Mucosa of gallbladder (tissue), 1 donor: ENCODE results near the gene LRRC56. TPM values are rescaled to one million over a fixed set of nuclear protein-coding genes. Genes with fewer than 3 reads are reported as not detected.
"Not testable (repeated sequence)": the region's sequence is repeated elsewhere in the genome, so short reads cannot be mapped to it uniquely, and the experiment has no call there.

Source experiments
- DNase-seq: peaks from one replicate; pipeline ENCODE4 v3.0.0-alpha.2; 2020; ENCODE audit warnings: low spot score
- total RNA-seq: library from RNA; stranded (reverse); gene quantifications from one replicate; pipeline ENCODE4 v1.2.1, GENCODE V29; 2021
- donor health status: DM: no; HTN: no; CAD: no.

The LRRC56 gene
- total RNA-seq, 1 donor from 2014 or later, result 9.4 TPM

- DNase-seq, result no peak
Measured at GRCh38 chr11:501683-502287, 35.5 kb upstream of the LRRC56 start.

GRCh38 chr11:502288-503178 is 34.8 kb upstream of the LRRC56 start:
- DNase-seq, result no peak

- no peak for DNase-seq
Measured at GRCh38 chr11:503179-503981, 33.9 kb upstream of the LRRC56 start.

DNA sequence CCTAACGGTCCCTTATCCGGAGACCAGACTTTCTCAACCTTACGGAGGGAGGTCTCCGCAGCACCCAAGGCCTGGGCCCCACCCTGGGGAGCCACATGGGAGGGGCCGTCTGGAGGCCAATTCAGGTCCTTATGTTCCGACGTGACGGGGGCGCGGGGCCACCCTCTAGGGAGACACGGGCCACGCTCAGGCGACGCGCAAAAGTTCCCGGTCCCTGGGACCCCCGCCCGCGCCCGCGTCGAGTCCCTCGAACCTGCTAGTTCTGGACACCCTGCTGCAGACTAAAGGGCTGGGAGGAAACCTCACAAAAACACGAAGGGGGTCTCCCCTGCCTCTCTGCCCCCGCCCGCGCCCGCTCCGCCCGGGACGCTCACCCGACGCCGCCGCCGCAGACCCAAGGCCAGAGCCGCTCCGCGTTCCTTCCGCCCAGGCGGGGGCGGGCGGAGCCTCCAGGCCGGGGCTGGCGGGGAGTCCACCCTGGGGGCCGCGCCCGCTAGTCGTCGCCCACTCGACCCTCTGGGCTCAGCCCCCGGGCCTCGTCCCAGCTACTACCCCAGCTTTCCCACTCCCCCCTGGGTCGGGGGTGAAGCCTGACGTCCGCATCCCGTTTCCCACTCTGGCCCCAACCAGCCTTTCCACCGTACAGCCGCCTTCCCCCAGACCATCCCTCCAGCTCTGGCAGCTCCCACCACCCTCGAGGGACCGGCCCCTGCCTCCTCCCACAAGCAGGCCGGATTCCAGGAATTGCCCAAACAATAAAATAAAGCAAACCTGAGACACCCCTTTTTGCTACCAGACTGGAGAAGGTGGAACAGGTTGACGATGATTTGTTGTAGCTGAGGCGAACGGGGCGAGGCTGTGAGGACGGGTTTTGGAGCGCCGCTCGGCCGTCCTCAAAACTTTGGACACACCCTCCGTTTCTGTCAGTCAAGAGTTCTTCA is 33.0 kb upstream of the LRRC56 start:
- no peak for DNase-seq

GRCh38 chr11:504994-505344 is 32.4 kb upstream of the LRRC56 start:
- DNase-seq, result no peak

DNA sequence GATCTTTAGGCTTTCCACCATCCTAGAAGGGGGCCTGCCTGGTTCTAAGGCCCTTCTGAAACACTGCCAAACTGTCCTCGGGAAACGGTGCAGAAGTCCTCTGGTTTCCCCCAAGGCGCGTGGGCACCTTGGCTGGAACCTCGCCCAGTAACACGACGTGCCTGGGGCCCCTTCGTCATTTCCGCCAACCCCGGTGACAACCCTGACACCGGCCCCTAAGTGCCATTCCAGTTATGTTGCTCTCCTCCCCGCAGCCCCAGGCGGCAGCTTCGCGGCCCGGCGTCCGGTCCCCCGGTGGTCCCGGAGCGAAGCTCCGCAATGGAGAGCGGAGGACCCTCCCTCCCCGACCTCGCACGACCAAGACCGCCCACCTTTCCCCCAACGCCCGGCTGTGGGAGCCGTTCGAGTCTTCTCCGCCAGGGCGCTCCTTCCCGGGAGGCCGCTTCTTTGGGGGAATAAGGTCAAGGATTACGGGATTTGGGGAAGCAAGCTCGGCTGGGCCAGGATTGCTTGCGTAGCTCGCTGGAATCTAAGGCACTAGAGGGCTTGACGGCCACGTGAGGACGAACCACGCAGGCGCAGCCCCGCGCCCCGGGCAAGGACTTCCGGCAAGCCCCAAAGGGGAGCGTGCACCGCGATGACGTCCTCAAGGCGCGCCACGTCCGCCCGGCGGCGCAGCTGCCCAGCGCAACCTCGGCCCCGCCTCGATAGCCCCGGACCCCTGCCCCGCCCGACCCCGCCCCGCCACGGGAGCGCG is 30.9 kb upstream of the LRRC56 start:
- peak; percentile 98 for DNase-seq

GRCh38 chr11:506995-507726 is 30.2 kb upstream of the LRRC56 start, which contains the start of gene RNH1:
RNH1 (minus strand) TSS chr11:507242; CDS start chr11:502162, 5,080 bp downstream.
- DNase-seq, result peak; percentile 99

- DNase-seq, result no peak
Measured at GRCh38 chr11:507727-508515, 29.4 kb upstream of the LRRC56 start.

DNA sequence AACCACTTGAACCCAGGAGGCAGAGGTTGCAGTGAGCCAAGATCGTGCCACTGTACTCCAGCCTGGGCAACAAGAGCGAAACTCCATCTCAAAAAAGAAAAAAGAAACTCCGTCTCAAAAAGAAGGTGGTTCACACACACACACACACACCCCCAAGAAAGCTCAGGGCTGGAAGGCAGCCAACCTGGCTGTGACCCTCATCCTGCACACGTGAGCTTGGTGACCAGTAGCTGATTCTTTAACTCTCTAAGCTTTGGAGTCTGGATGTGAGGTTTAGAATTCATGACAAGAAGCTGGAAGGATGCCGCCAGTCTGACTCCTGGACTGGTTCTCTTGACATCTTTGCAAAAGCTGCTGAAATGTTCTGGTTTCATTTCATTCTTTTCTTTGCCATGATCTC is 28.4 kb upstream of the LRRC56 start:
- DNase-seq, result no peak

DNA sequence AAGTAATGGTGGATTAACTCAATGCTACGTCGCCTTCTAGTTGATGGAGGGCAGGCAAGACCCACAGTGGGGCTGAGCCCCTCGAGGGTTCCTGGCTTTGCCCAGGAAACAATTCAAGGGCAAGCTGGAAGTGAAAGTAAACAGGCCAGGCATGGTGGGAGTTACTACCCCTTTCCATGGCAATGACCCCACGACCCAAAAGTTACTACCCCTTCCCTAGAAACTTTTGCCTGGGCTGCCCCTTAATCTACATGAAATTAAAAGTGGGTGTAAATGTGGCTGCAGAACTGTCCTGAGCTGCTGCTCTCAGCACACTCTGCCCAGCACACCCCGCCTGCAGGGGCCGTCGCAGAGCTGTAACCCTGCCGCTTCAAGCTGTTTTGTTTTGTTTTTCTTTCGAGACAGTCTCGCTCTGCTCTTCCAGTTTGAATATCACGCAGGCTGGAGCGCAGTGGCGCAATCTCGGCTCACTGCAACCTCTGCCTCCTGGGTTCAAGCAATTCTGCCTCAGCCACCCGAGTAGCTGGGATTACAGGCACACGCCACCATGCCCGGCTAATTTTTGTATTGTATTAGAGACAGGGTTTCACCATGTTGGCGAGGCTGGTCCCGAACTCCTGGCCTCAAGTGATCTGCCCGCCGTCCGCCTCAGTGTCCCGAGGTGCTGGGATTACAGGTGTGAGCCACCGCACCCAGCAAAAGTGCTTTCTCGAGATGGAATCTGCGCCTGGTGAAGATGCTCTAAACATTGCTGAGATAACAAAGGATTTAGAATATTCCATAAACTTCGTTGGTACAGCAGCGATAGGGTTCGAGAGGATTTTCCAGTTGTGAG is 24.3 kb upstream of the LRRC56 start:
- DNase-seq, result no peak

- no peak for DNase-seq
Measured at GRCh38 chr11:514606-515005, 22.7 kb upstream of the LRRC56 start.

DNA sequence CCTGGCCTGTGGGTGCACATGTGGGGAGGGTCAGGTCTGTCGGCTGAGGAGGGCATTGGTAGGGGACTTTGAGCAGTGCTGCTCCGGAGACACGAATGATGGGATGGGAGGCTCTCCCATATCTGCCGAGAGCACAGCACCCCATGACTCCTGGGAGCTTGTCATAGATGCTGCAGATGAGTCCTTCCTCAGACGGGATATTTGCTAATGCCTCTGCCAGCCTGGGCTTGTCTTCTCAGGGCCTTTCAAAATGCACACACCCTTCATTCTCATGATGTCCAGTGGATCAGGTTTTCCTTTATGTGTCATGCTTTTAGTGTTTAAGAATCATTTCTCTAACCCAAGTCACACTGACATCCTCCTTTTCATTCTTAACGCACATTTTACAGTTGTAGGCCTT is 22.2 kb upstream of the LRRC56 start:
- DNase-seq, result no peak

DNA sequence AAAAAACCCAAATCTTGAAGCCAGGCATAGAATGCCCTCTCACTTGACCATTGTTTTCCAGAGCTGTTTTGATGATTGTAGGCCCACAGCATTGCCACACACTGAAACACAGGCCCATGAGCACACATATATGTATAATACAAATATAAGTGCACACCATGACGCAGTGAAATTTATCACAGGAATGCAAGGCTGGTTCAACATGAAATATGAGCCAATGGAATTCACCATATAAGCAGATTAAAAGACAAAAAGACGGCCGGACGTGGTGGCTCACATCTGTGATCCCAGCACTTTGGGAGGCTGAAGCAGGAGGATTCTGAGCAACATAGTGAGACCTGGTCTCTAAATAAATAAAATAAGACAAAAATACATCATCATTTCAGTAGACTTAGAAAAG is 20.9 kb upstream of the LRRC56 start:
- no peak for DNase-seq

GRCh38 chr11:516918-517685 is 20.2 kb upstream of the LRRC56 start:
- DNase-seq, result not testable (repeated sequence)

- DNase-seq, result peak; percentile 83
Measured at GRCh38 chr11:518463-519202, 18.7 kb upstream of the LRRC56 start.

GRCh38 chr11:520428-521176 is 16.7 kb upstream of the LRRC56 start:
- no peak for DNase-seq
